GM21381 (cell line): Measurements from ENCODE around the gene PACRG.

Experiments used
- ATAC-seq: cut with Tn5 transposase; IDR thresholded peaks from one replicate; pipeline ENCODE4 v1.9.1; 2021; ENCODE audit warnings: mild to moderate bottlenecking, moderate library complexity; ENCODE audit not compliant: unreplicated experiment

PACRG gene

DNA sequence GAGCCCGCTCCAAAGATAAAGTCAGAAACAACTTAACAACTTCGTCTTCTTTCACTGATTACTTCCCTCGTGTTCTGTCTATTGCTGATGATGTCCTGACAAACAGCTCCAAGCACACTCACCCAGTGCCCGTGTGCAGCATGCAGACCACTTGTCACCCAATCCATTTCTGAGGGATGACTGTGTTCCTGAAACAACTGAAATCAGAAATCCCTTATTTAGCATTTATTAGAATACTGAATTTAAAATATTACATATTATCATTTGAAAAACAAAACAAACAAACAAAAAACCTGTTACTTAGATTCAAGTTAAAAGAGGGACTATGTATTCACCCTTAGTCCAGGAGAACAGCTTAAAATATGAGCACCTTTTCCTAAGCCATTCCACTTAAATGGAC, 463.0 kb downstream of the PACRG start:
- no peak for ATAC-seq

DNA sequence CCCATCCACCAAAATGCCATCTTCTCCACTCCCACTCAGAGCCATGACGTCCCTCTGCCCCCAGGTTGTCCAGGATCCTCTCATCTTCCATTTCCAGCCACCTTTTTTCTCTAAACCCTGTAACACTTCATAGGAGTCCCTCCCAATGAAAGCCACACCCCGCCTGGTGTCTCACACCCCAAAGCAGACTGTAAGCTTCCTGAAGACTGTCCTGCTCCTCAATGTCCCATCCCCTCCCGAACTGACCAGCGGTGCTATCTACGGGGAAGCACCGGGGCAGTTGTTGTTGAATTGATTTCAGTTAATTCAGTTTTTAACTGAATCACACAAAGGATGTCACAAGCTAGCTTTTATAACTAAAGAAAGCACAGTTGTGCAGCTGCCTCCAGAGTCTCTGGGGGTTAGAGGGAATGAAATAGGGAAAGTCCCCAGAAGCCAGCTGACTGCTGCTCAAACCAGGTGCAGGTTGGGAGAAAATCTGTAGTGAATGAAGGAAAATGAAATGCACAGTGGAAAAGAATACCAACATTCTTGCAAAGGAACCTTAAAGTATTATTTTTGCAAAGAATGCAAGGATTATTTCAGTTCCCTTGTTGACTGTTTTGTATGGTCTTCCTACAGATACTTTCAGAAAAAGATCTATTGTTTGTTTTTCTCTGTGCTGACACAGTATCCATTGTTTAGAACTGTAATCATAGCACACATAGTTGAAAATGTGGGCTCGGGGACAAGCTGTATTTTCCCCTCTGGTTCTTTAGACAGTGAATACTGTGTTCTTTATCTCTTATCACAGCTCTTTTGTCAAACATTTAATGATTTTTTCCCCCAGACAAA, 464.1 kb downstream of the PACRG start:
- no peak for ATAC-seq

DNA sequence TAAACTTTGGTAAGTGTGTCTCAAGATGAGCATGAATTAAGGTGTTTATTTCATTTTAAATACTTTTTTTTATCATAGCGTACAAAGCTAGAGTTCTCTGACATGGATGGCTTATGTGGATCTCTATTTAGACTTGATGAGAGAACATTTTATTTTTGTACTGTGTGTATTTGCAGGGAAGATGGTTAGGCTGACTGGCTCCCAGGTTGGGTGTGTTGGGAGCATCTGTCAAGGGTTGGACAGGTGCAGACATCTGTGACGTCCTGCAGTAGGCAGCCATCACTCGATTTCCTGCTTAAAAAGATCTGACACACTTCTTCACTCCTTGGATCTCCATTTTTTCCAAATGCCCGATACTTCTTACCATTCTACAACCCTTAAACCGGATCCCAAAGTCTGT, 464.8 kb downstream of the PACRG start:
- ATAC-seq, result no peak

DNA sequence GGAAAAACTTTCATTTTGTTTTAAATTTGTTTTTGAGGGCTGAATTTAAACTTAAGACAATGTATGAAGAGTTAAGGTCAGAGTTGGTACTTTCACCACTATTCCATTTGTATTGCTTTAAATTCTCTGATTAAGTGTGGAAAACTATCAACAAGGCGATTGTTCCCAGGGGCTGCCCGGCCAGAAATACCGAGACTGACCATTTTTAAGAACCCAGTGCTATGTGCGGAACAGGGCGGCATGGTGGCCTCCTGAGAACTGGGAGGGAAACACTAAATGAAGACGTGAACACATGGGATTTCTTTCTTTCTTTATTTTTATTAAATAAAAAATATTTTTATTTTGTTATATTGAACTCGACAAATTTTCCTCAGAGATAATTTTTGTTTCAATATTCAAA, 465.6 kb downstream of the PACRG start:
- no peak for ATAC-seq

DNA sequence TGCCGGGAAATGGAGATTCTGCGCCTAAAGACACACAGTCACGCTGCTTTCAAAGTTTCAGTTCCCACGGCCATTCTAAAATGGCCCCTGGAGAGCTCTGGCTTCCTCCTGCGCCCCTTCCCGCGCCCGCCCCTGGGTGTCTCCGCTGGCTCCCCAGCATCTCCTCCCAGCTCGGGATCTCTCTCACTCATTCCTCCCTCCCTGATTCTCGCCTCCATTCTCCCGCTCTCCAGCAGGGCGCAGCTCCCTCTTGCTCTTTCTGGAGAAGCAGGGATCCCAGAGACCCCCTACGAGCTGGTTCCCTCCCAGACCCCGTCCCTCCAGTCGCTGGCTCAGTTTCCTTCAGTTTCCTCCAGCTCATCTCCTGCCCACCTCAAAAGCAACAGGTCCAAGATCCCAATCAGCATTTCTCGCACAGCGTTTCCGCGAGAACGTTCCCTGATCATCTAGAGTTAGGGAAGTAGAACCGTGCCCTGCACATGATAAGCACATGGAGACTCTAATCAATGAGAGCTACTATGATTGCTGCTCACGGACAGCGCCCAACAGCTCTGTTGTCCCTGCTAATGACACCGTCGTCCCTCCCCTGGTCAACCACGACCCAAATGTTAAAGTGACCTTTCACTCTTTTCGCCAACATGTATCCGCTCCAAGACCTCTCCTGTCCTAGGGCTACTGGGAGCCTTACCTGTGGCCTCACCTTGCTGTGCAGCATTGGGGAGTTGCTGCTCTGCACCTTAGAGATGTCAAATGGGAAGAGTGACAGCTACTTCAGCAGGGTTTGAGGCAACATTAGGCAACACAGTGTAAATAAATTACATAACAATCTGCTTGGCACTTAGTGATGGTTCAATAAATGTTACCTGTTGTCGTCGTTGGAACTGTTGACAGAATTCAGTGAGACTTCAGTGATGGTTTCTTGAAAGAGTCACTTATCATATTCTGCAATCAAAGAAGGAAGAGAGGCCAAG, 468.2 kb downstream of the PACRG start:
- no peak for ATAC-seq

DNA sequence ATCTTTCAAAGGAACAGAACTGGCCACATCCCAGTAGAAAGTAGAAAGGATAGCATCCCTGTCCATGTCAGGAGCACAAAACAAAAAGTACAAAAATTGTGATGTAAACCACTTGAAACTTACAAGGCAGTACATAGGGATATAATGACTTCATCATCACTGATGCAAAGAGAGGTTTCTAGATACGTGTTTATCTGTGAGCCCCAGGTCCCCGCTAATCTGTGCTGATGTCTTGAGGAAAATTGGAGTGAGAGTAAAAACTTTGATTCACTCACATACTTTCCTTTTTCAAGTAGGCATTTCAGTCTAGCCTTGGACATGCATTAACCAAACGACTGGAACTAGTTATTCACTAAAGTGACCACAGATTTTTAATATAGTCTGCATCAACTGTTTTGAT, 470.1 kb downstream of the PACRG start:
- no peak for ATAC-seq

DNA sequence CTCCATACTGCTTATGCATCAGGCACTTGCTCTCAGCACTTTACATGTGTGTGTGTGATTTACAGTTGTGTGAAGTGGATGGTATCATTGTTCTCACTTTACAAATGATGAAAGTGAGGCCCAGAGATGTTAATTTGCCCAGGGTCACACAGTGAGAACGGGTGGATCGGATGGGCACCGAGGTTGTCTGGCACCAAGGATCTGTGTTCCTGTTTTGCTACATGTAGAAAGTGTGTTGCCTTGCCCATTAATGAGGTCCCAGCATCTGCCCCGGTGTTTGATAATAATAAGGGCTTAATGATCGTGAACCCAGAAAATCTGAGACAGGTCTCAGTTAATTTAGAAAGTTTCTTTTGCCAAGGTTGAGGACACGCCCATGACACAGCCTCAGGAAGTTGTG, 470.6 kb downstream of the PACRG start:
- ATAC-seq, result no peak

DNA sequence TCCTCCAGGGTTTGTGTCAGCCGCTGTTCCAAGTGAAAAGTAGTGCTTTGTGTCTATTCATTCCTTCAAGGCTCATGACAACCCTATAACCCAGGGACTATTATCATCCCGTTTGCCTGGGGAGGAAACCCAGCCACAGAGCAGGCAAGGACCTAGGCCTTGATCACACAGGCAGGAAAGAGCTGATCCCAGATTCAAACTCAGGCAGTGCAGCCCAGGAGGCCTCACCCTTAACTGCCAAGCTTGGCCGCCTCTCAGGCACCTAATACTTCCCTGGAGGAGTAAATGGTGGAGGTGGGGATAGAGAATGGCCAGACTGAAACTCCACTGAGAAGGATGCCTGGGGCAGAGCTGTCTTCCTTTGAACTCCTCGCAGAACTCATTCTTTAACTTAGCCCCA, 471.6 kb downstream of the PACRG start:
- ATAC-seq, result no peak

DNA sequence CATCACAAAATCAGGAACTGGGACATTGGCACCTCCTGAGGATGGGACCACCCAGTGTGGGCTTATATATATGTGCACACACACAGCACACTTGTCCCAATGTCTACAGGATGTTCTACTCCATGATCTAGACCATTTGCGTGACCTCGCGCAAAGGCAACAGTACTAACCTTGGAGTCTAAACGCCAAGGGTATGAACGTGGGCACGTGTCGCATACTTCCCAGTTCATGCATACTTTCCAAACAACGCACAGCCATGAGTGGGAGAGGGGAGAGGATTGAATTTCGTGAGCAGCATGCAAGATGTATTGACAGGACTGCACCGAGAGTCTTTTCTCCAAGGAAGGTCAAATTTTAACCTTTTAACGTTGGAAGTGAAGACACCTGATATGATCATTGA, 472.5 kb downstream of the PACRG start:
- no peak for ATAC-seq

DNA sequence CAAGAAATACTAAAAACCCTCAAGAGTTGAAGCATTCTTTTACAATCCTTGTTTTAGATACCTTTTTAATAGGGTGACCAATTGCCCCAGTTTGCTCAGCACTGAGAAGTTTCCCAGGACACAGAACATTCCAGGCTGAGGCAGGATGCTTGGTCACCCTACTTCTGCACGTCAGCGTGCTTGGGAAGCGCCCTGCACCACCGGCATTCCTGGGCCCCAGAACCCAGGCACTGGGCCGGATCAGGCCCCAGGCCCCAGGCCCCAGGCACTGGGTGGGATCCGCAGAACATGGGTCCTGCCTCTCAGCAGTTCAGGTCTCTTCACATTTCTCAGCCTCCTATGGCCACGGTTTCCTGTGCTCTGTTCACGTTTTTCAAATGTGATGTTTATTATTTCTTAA, 472.9 kb downstream of the PACRG start:
- no peak for ATAC-seq

DNA sequence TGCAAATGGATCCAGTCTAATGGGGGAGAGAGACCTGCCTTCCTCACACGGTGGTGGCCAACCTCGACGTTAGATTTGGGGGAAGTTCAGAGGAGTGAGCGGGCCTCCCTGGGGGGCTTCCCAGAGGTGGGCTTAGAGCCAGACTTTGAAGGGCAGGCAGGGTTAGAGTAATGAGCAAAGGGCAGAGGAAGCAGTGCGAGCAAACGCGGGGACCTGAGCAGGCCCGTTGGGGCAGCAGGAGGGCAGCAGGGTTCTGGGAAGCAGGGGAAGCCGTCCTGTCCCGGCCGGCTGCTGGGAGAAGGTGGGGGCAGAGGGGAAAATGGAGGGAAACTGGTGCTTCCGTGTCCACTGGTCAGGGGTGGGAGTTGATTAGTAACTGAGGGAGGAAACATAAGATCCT, 474.1 kb downstream of the PACRG start:
- no peak for ATAC-seq

DNA sequence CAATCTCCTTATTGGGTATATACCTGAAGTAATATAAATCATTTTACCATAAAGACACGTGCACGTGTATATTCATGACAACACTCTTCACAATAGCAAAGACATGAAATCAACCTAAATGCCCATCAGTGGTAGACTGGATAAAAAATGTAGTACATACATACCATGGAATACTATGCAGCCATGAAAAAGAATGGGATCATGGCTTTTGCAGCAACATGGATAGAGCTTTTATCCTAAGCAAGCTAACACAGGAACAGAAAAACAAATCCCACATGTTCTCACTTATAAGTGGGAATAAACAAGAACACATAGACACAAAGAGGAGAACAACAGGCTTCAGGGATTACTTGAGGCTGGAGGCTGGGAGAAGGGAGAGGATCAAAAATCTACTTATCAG, 478.4 kb downstream of the PACRG start:
- ATAC-seq, result no peak

DNA sequence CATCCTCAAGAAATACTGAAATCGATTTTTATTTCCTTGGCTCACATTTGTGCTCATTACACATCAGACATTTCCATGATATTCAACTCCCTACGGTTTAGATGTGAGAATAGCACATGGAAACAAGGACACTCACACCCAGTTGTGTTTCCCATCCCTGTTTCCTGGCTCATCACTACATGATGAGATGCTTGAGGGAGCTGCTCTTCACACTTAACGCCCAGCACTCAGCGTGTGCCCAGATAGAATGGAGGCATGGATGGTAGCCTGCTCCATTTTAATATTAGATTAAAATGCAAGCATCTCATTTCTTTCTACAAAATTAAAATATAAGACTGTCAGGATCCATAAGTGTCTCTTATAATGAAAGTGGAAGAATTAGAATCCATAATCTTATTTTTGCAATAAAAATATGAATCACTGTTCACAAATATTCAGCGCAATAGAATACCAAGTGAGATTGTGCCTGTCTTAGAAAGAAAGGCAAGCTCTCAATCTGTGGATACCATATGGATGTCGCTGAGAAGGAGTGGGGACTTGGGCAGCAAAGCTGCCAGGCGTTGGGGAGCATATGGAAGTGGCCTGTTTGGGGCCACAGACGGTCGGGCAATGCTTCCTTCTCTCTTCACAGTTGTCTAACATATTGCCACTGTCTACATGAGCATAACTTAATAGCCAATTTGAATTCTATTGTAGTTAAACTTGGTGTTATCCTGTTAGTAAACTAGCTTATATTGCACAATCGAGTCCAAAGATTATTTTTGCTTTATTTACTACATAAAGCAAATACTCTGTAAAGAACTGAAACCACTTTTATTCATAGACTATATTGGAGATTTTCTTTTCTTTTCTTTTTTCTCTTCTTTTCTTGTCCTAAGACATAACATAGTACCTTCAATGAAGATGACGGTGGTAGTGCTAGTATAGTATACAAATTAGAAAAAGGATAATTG, 479.9 kb downstream of the PACRG start:
- ATAC-seq, result no peak

DNA sequence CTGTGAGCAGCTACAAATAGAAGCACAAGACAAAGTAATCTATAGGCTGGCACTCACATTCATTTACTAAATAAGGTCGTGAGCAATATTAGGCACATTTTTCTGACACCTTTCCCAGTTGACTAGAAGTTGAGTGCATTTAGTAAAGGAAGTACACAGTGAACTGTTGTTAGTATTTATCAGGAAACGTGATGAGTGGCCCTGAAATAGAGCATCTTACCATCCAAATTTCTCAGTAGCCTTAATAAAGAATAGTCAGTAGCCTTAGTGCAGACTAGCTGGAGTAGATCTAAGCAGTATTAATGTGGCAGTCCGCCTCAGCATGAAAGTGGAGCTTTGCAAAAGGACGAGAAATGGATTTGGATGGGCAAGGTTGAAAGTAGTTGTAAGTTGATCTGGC, 481.2 kb downstream of the PACRG start:
- no peak for ATAC-seq

DNA sequence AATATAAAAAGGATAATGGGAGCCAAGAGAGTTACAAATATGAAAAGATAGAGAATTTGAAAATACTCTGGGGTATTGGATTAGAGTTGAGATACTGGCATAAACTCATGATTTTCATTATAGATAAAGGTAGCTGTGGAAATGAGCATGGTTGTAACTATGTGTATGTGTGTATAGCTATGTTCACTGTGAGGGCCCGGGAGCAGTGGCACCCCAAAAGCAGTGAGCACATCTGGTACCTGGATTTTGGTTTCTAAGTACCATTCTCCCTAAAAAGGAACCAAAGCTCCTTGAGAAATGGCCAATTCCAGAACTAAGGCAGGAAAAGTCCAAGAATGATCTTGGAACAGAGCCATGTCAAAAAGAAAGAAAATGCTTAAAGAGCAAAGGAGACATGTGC, 484.3 kb downstream of the PACRG start:
- ATAC-seq, result no peak

DNA sequence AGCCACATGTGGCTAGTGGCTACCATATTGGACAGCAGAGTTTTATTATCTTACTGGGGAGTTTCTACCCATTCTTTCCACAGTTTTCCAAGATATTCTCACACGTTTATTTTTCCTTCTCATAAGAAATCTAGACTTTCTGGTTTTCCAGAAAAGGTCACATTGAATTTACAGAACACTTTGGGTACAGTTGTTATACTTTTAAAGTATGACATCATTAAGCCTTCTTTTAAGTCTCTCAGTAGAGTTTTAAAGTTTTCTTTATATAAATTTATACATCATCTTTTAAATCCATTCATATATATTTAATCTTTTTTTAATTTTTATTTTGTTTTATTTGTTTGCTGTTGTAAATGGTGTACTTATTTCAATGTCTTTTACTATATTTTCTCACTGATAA, 486.5 kb downstream of the PACRG start:
- no peak for ATAC-seq

DNA sequence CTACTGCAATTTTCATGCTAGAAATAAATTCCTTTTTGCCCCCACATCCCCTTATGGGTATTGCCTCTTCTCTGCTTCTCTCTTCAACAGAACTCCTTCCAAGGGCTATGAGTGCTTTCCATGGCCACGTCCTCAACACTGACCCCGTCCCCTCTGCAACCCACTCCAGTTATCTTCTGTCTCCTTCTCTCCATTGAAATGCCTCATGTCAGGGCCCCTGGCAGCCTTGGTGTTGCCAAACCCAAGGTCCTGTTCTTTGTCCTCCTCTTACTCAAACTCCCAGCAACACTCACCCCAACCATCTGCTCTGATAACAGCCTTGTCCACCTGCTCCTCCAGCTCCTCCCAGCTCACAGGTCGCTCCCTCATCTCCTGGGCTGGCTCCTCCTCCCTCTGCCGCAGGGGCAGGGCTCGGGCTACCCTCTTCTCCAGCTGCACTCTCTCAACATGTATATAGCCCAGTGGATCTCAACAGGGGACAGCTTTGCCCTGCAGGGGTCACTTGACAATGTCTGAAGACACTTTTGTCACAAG, 490.7 kb downstream of the PACRG start:
- no peak for ATAC-seq

DNA sequence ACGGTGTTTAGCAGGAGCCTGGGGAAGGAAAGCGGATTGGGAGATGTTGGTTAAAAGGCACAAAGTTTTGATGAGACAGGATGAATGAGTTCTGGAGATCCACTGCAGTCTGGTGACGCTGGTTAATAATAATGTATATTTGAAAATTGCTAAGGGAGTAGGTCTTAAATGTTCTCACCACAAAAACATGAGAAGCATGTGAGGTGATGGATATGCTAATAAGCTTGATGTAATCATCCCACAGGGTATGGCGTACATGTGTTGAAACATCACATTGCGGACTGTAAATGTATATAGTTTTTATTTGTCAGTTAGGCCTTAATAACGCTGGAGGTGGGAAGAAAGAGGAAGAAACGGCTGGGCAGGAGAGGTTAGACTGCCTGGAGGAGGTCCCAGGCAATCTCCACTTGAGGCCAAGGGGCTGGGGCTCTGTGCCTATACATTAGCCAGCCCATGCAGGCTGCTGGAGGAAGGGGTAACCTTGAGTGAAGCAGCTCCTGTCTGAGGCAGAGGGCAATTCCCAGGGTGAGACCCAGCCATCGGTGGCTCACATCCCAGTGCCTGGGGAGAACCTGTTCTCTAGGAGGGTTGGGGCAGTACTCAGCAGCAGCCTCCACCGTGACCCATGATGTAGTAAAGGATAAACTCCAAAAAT, 498.5 kb downstream of the PACRG start:
- no peak for ATAC-seq

DNA sequence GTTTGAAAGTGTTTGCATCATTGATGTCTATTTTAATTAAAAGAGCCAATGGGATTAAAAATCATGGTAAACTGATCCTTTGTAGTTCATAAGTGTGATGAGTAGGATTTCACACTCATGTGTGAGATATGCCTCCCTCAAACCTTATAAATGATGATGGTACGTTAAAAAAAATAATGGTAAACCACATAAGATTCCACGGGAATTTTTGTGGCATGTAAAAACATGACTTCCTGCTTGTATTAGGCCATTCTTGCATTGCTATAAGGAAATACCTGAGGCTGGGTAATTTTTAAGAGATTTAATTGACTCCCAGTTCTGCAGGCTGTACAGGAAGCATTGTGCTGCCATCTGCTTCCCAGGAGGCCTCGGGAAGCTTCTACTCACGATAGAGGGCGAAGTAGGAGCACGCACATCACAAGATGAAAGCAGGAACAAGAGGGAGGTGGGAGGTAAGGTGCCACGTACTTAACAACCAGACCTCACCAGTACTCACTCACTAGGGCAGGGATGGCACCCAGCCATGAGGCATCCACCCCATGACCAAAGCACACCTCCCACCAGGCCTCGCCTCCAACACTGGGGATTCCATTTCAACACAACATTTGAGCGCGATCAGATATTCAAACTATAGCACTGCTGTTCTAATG, 499.2 kb downstream of the PACRG start:
- ATAC-seq, result no peak

DNA sequence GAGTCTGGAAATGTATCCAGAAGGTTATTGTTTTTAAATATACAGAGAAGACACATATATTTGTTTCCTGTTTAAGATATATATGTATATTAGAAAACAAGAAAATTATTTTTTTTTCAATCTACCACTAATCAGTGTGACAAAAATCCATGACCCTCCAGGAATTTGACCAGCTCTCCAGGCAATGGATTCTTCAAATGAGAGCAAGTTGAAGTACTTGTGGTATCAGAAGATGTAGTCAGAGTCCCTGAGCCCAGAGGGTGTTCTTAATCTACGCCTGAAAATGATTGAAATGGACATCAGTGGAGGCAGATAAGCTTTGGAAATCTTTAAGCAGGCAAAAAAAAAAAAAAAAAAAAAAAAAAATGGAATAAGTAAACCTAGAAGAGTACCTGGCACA, 500.3 kb downstream of the PACRG start:
- ATAC-seq, result no peak
